ENCODE measurements around the gene EHMT1.
"Not testable (repeated sequence)": the region's sequence is repeated elsewhere in the genome, so short reads cannot be mapped to it uniquely, and the experiment has no call there.

EHMT1 gene

GRCh38 chr9:137878146-137878941 is 259.5 kb downstream of the EHMT1 start:
- no peak for DNase-seq

- DNase-seq: no peak
Observed at GRCh38 chr9:137879052-137879451, 260.2 kb downstream of the EHMT1 start.

GRCh38 chr9:137879566-137880150 is 260.9 kb downstream of the EHMT1 start:
- no peak for DNase-seq

- DNase-seq: no peak
Observed at GRCh38 chr9:137880160-137880975, 261.6 kb downstream of the EHMT1 start.

GRCh38 chr9:137880976-137881530 is 262.2 kb downstream of the EHMT1 start:
- DNase-seq: no peak

GRCh38 chr9:137881591-137882505 is 263.0 kb downstream of the EHMT1 start:
- DNase-seq: no peak

GRCh38 chr9:137882506-137882821 is 263.7 kb downstream of the EHMT1 start:
- no peak for DNase-seq

- DNase-seq: not testable (repeated sequence)
Observed at GRCh38 chr9:137883977-137884376, 265.2 kb downstream of the EHMT1 start.

GRCh38 chr9:137884547-137884946 is 265.7 kb downstream of the EHMT1 start:
- DNase-seq: not testable (repeated sequence)

- DNase-seq: not testable (repeated sequence)
Observed at GRCh38 chr9:137885121-137885520, 266.3 kb downstream of the EHMT1 start.
